ENCODE measurements around the gene THEM5. TPM values are rescaled to one million over a fixed set of nuclear protein-coding genes. Genes with fewer than 3 reads are reported as not detected.
"Not testable (repeated sequence)": the region's sequence is repeated elsewhere in the genome, so short reads cannot be mapped to it uniquely, and the experiment has no call there.

Gene THEM5
- not detected for total RNA-seq
- polyA plus RNA-seq (ENCODE audit: insufficient read depth, low read depth, low replicate concordance), result 0.57 TPM
- long read RNA-seq, donor 1, result 0 reads
- long read RNA-seq, donor 2, result 0 reads

DNA sequence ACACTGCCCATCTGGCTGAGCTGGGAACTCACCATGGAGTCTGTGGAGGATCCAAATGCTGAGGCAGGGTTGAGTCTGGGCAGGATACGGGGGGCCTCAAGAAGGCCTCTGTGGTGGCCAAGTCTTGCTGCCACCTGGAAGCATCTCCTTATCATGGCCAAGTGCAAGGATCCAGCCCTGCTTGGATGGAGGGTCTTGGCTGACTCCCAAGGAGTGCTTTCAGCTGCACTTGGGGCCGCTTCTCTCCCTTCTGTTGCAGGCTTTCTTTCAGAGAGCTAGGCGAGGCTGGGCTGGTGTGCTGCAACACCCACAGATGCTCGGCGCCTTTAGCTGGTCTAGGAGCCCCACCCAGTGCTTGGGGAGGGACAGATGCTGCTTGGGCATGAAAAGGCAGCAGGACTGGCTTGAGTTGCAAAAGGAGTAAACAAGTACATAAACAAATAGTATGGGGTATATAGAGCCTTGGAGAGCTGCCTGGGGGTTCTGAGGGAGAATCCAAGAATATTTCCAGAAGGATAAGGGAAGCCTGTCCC, at the start of gene THEM5:
THEM5 (minus strand) TSS at position 302 of the 533 bp plus-strand sequence; CDS start at position 155, 147 bp downstream.
- H3K27me3 ChIP-seq, result no peaks in the 10 kb centered on the region
- TF ChIP-seq, protein P1, sequence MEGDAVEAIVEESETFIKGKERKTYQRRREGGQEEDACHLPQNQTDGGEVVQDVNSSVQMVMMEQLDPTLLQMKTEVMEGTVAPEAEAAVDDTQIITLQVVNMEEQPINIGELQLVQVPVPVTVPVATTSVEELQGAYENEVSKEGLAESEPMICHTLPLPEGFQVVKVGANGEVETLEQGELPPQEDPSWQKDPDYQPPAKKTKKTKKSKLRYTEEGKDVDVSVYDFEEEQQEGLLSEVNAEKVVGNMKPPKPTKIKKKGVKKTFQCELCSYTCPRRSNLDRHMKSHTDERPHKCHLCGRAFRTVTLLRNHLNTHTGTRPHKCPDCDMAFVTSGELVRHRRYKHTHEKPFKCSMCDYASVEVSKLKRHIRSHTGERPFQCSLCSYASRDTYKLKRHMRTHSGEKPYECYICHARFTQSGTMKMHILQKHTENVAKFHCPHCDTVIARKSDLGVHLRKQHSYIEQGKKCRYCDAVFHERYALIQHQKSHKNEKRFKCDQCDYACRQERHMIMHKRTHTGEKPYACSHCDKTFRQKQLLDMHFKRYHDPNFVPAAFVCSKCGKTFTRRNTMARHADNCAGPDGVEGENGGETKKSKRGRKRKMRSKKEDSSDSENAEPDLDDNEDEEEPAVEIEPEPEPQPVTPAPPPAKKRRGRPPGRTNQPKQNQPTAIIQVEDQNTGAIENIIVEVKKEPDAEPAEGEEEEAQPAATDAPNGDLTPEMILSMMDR (IDR thresholded peaks at IDR 0.05), result no peak
- TF ChIP-seq POLR2A (IDR thresholded peaks at IDR 0.05), result no peak
- H3K4me3 ChIP-seq, result no peak within 1 kb of the TSS
- no peaks in the 10 kb centered on the region for H3K9me3 ChIP-seq
- H3K4me1 ChIP-seq, result peaks cover 9% of the 10 kb centered on the region
- WGBS, 2 donors, result 80% methylated on average over 5 of the region's 5 CpGs; no CpG with 5 or more reads in 1 of the 2 donors
- no peak for DNase-seq
- no peak within 1 kb of the TSS for H3K27ac ChIP-seq
- intact Hi-C loops (cut with DNase I; ENCODE audit: low total_unique reads), result no loop called here
- no peaks in the 10 kb centered on the region for H3K36me3 ChIP-seq (ENCODE audit: low read depth, missing control alignments)

DNA sequence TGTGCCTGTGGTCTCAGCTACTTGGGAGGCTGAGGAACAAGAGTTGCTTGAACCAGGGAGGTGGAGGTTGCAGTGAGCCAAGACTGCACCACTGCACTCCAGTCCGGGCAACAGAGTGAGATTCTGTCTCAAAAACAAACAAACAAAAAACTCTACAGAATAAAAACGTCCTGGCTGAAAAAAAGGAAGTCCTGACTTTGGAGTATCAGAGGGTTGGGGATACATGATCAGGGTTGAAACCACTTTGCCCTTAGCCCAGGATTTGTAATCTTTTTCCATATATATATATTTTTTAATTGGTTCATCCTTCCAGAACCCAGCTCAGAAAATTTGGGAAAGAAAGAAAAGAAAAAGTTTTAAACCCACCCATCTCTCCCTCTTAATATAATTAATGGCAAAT, 49.3 kb upstream of the THEM5 start:
- no peaks in the 10 kb centered on the region for H3K36me3 ChIP-seq (ENCODE audit: low read depth, missing control alignments)
- TF ChIP-seq, protein P1 (IDR thresholded peaks at IDR 0.05), result no peak
- no peak for TF ChIP-seq POLR2A (IDR thresholded peaks at IDR 0.05)
- intact Hi-C loops (cut with DNase I; ENCODE audit: low total_unique reads), result no loop called here
- no peak overlapping the region for H3K4me3 ChIP-seq
- 81 to 84% methylated on average over 2 of the region's 2 CpGs for WGBS, 2 donors
- no peak for DNase-seq
- H3K27ac ChIP-seq, result no peak overlapping the region
- H3K4me1 ChIP-seq, result peaks cover 15% of the 10 kb centered on the region
- H3K27me3 ChIP-seq, result no peaks in the 10 kb centered on the region
- H3K9me3 ChIP-seq, result no peaks in the 10 kb centered on the region

DNA sequence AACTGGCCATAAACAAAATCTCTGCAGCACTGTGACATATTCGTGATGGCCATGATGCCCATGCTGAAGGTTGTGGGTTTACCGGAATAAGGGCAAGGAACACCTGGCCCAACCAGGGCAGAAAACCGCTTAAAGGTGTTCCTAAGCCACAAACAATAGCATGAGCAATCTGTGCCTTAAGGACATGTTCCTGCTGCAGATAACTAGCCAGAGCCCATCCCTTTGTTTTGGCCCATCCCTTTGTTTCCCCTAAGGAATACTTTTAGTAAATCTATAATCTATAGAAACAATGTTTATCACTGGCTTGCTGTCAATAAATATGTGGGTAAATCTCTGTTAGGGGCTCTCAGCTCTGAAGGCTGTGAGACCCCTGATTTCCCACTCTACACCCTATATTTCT, 47.3 kb upstream of the THEM5 start:
- intact Hi-C loops (cut with DNase I; ENCODE audit: low total_unique reads); H3K27me3 ChIP-seq: not testable (repeated sequence)
- WGBS, 2 donors, result 93 to 94% methylated on average over 3 of the region's 3 CpGs

GRCh38 chr1:151898519-151898991, 45.0 kb upstream of the THEM5 start:
- TF ChIP-seq, protein P1 (IDR thresholded peaks at IDR 0.05), result no peak
- no peak for TF ChIP-seq POLR2A (IDR thresholded peaks at IDR 0.05)
- DNase-seq, result no peak

More for the DNA sequence above, 47.3 kb upstream of the THEM5 start:
- H3K36me3 ChIP-seq (ENCODE audit: low read depth, missing control alignments); DNase-seq; H3K27ac ChIP-seq; H3K9me3 ChIP-seq; H3K4me3 ChIP-seq: not testable (repeated sequence)
- H3K4me1 ChIP-seq, result peaks cover 15% of the 10 kb centered on the region

DNA sequence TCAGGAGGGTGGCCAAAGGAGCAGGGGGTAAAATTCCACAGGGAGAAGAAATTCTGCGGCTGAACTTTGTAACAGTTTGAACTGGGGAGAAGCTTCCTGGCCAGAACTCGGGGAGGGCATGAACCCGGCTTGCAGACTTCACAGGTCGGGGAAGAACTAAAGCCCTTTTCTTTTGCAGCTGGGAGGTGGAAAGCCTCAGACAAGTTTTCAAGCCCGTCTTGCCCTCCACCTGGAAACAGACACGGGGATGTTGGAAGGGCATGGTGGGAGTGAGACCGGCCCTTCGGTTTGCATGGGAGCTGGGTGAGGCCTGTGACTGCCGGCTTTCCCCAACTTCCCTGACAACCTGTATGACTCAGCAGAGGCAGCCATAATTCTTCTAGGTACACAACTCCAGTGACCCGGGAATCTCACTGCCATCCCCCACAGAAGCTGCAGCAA, 44.5 kb upstream of the THEM5 start:
- Histone ChIP-seq H3K27ac (peak overlapping the region in 1 of 2 donors; percentile 4), H3K36me3 (ENCODE audit: low read depth, missing control alignments) (no peaks in the 10 kb centered on the region), H3K4me1 (peaks cover 10% of the 10 kb centered on the region), H3K9me3 (no peaks in the 10 kb centered on the region), H3K4me3 (no peak overlapping the region), H3K27me3 (no peaks in the 10 kb centered on the region)
- TF ChIP-seq, protein P1 (IDR thresholded peaks at IDR 0.05), result no peak
- TF ChIP-seq POLR2A (IDR thresholded peaks at IDR 0.05), result no peak
- DNase-seq, result no peak
- intact Hi-C loops (cut with DNase I; ENCODE audit: low total_unique reads), result no loop called here
- 74 to 77% methylated on average over 10 of the region's 10 CpGs for WGBS, 2 donors

More at GRCh38 chr1:151898519-151898991, 45.0 kb upstream of the THEM5 start:
- intact Hi-C loops (cut with DNase I; ENCODE audit: low total_unique reads), result no loop called here
- no peak overlapping the region for H3K4me3 ChIP-seq
- H3K4me1 ChIP-seq, result peaks cover 10% of the 10 kb centered on the region
- WGBS, 2 donors, result 75 to 83% methylated on average over 2 of the region's 2 CpGs
- no peaks in the 10 kb centered on the region for H3K9me3 ChIP-seq
- no peaks in the 10 kb centered on the region for H3K27me3 ChIP-seq
- peak overlapping the region in 1 of 2 donors; percentile 4 for H3K27ac ChIP-seq
- H3K36me3 ChIP-seq (ENCODE audit: low read depth, missing control alignments), result no peaks in the 10 kb centered on the region
